Measurements from ENCODE around the gene BCL11B. TPM values are rescaled to one million over a fixed set of nuclear protein-coding genes. Genes with fewer than 3 reads are reported as not detected.

The BCL11B gene
- total and polyA plus RNA-seq, 2 donors (not counting 1 experiment from before 2014, with no cell fraction given) = under 0.01 TPM; not detected in 1

- Histone ChIP-seq H3K4me1 (ENCODE audit: control insufficient read depth, extremely low read depth, insufficient read depth, low read length) (no peaks in the 10 kb centered on the region), H3K27ac (ENCODE audit: insufficient read depth, low read length) (no peak overlapping the region), H3K79me2 (ENCODE audit: control insufficient read depth, insufficient read depth, low read length) (no peaks in the 10 kb centered on the region), H3K4me2 (ENCODE audit: extremely low read depth, insufficient read depth, low read length) (no peak overlapping the region), H3K4me3 (replicated peaks in 1 of 4; ENCODE audit: control extremely low read depth in 1 of 4, insufficient read depth in 1 of 4, low read depth in 3 of 4, low read length in 4 of 4) (no peak overlapping the region), H3K9ac (ENCODE audit: insufficient read depth, low read length) (no peak overlapping the region), H2AFZ (ENCODE audit: low read length) (no peak overlapping the region), H3K9me3 (ENCODE audit: control insufficient read depth, insufficient read depth, low read depth, low read length) (no peaks in the 10 kb centered on the region), H4K20me1 (ENCODE audit: control insufficient read depth, extremely low read depth, insufficient read depth, low read length) (no peaks in the 10 kb centered on the region), H3K36me3 (ENCODE audit: control insufficient read depth, insufficient read depth, low read length) (no peaks in the 10 kb centered on the region), H3K27me3 (ENCODE audit: control insufficient read depth, insufficient read depth, low read length) (no peaks in the 10 kb centered on the region)
- no peak for DNase-seq (ENCODE audit: low read depth in 2 of 2)
- TF ChIP-seq, protein P1, sequence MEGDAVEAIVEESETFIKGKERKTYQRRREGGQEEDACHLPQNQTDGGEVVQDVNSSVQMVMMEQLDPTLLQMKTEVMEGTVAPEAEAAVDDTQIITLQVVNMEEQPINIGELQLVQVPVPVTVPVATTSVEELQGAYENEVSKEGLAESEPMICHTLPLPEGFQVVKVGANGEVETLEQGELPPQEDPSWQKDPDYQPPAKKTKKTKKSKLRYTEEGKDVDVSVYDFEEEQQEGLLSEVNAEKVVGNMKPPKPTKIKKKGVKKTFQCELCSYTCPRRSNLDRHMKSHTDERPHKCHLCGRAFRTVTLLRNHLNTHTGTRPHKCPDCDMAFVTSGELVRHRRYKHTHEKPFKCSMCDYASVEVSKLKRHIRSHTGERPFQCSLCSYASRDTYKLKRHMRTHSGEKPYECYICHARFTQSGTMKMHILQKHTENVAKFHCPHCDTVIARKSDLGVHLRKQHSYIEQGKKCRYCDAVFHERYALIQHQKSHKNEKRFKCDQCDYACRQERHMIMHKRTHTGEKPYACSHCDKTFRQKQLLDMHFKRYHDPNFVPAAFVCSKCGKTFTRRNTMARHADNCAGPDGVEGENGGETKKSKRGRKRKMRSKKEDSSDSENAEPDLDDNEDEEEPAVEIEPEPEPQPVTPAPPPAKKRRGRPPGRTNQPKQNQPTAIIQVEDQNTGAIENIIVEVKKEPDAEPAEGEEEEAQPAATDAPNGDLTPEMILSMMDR (conservative IDR thresholded peaks at IDR 0.05 in 1 of 2, IDR thresholded peaks at IDR 0.05 in 1 of 2; ENCODE audit: low read depth in 1 of 2, low read length in 2 of 2) = no peak
- TF ChIP-seq EZH2 (IDR thresholded peaks at IDR 0.05; ENCODE audit: low read length, missing control alignments) = no peak
These were observed 135.6 kb downstream of the BCL11B start for GRCh38 chr14:99136401-99136800.

GRCh38 chr14:99136047-99136400, 136.0 kb downstream of the BCL11B start:
- Histone ChIP-seq H2AFZ (ENCODE audit: low read length) (no peak overlapping the region), H3K27ac (ENCODE audit: insufficient read depth, low read length) (no peak overlapping the region), H3K4me1 (ENCODE audit: control insufficient read depth, extremely low read depth, insufficient read depth, low read length) (no peaks in the 10 kb centered on the region), H3K9me3 (ENCODE audit: control insufficient read depth, insufficient read depth, low read depth, low read length) (no peaks in the 10 kb centered on the region), H3K36me3 (ENCODE audit: control insufficient read depth, insufficient read depth, low read length) (no peaks in the 10 kb centered on the region), H3K9ac (ENCODE audit: insufficient read depth, low read length) (no peak overlapping the region), H3K4me2 (ENCODE audit: extremely low read depth, insufficient read depth, low read length) (no peak overlapping the region), H3K79me2 (ENCODE audit: control insufficient read depth, insufficient read depth, low read length) (no peaks in the 10 kb centered on the region), H4K20me1 (ENCODE audit: control insufficient read depth, extremely low read depth, insufficient read depth, low read length) (no peaks in the 10 kb centered on the region), H3K4me3 (replicated peaks in 1 of 4; ENCODE audit: control extremely low read depth in 1 of 4, insufficient read depth in 1 of 4, low read depth in 3 of 4, low read length in 4 of 4) (no peak overlapping the region), H3K27me3 (ENCODE audit: control insufficient read depth, insufficient read depth, low read length) (no peaks in the 10 kb centered on the region)
- no peak for TF ChIP-seq EZH2 (IDR thresholded peaks at IDR 0.05; ENCODE audit: low read length, missing control alignments)
- TF ChIP-seq, protein P1 (conservative IDR thresholded peaks at IDR 0.05 in 1 of 2, IDR thresholded peaks at IDR 0.05 in 1 of 2; ENCODE audit: low read depth in 1 of 2, low read length in 2 of 2) = no peak
- no peak for DNase-seq (ENCODE audit: low read depth in 2 of 2)

GRCh38 chr14:99134516-99135046, 137.4 kb downstream of the BCL11B start:
- Histone ChIP-seq H3K27ac (ENCODE audit: insufficient read depth, low read length) (no peak overlapping the region), H3K9ac (ENCODE audit: insufficient read depth, low read length) (no peak overlapping the region), H3K36me3 (ENCODE audit: control insufficient read depth, insufficient read depth, low read length) (no peaks in the 10 kb centered on the region), H2AFZ (ENCODE audit: low read length) (no peak overlapping the region), H3K9me3 (ENCODE audit: control insufficient read depth, insufficient read depth, low read depth, low read length) (no peaks in the 10 kb centered on the region), H3K79me2 (ENCODE audit: control insufficient read depth, insufficient read depth, low read length) (no peaks in the 10 kb centered on the region), H3K27me3 (ENCODE audit: control insufficient read depth, insufficient read depth, low read length) (no peaks in the 10 kb centered on the region), H4K20me1 (ENCODE audit: control insufficient read depth, extremely low read depth, insufficient read depth, low read length) (no peaks in the 10 kb centered on the region), H3K4me2 (ENCODE audit: extremely low read depth, insufficient read depth, low read length) (no peak overlapping the region), H3K4me3 (replicated peaks in 1 of 4; ENCODE audit: control extremely low read depth in 1 of 4, insufficient read depth in 1 of 4, low read depth in 3 of 4, low read length in 4 of 4) (no peak overlapping the region), H3K4me1 (ENCODE audit: control insufficient read depth, extremely low read depth, insufficient read depth, low read length) (no peaks in the 10 kb centered on the region)
- TF ChIP-seq, protein P1 (conservative IDR thresholded peaks at IDR 0.05 in 1 of 2, IDR thresholded peaks at IDR 0.05 in 1 of 2; ENCODE audit: low read depth in 1 of 2, low read length in 2 of 2) = no peak
- TF ChIP-seq EZH2 (IDR thresholded peaks at IDR 0.05; ENCODE audit: low read length, missing control alignments) = no peak
- DNase-seq (ENCODE audit: low read depth in 2 of 2) = no peak
